ENCODE measurements around the gene NUDT4.
A peak's percentile ranks its signal among the peaks of the same experiment; 100 is the strongest.
"Not testable (repeated sequence)": the region's sequence is repeated elsewhere in the genome, so short reads cannot be mapped to it uniquely, and the experiment has no call there.

The NUDT4 gene

DNA sequence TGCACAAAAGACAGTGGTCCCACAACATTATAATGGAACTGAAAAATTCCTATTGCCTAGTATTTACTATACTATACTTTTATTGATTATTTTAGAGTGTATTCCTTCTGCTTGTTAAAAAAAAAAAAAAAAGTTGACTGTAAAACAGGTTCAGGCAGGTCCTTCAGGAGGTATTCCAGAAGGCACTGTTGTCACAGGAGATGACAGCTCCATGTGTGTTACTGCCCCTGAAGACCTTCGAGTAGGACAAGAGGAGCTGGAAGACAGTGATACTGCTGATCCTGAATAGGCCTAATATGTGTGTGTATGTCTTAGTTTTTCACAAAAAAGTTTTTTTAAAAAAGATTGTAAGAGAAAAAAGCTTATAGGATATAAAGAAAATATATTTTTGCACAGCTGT lies 51.7 kb downstream of the NUDT4 start:
- no peak for DNase-seq (ENCODE audit: low read depth)

DNA sequence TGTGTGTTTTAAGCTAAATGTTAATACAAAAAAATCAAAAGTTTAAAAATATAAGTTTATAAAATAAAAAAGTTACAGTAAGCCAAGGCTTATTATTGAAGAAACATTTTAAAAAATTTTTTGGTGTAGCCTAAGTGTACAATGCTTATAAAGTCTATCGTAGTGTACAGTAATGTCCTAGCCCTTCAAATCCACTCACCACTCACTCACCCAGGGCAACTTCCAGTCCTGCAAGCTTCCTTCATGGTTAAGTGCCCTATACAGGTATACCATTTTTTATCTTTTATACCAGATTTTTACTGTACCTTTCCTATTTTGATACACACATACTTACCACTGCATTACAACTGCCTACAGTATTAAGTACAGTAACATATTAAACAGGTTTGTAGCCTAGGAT lies 52.1 kb downstream of the NUDT4 start:
- DNase-seq (ENCODE audit: low read depth), result no peak

DNA sequence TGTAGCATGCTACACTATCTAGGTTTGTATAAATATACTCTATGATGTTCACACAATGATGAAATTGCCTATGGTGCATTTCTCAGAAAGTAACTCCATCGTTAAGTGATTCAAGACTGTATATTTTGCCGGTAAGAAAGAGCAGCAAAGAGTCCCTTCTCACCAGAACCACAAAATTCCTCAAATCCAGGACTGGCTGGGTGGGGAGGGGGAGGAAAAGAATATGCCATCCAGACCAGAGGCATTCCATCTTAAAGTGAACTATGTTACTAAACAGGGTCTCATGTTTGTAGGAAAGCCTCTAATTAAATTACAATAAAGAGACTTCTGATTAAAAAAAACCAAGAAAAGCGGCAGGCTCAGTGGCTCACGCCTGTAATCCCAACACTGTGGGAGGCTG lies 52.6 kb downstream of the NUDT4 start:
- DNase-seq (ENCODE audit: low read depth), result no peak

DNA sequence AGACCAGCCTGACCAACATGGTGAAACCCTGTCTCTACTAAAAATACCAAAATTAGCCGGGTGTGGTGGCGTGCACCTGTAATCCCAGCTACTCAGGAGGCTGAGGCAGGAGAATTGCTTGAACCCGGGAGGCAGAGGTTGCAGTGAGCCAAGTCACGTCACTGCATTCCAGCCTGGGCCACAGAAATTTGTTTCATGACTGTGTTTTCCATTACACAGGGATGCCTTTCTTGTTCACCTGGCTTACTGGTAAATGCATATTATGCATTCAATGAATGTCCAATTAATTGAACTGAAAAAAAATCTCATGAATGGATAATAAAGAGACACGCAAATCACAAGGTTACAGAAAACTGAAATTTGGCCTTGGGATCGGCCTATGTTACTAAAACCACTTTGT lies 54.3 kb downstream of the NUDT4 start:
- not testable (repeated sequence) for DNase-seq (ENCODE audit: low read depth)

DNA sequence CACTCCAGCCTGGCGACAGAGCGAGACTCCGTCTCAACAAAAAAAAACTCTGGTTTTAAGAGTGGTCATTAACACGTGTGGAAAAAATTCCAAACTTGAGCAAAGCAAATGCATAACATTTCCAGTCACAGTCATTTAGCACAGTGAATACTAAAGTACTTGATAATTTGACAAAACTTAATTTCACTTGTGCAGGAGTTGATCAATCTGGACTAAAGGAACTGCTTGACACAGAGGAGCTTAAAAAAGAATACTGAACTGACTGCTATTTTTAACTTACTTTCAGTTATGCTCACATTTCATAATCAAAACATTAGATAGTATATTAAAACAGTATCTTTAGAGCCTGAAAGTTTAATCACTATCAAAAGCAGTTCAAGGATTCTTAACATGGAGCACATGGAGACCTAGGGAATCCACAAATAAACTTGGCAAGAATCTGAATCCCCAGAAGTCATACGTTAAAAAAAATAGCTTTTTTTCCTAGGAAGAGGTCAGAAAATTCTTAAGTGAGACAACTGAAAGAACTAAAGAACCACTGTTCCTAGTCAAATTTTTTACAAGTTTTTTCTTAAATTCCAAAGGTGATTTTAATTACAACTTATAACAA lies 56.6 kb downstream of the NUDT4 start:
- DNase-seq (ENCODE audit: low read depth), result peak; percentile 24

DNA sequence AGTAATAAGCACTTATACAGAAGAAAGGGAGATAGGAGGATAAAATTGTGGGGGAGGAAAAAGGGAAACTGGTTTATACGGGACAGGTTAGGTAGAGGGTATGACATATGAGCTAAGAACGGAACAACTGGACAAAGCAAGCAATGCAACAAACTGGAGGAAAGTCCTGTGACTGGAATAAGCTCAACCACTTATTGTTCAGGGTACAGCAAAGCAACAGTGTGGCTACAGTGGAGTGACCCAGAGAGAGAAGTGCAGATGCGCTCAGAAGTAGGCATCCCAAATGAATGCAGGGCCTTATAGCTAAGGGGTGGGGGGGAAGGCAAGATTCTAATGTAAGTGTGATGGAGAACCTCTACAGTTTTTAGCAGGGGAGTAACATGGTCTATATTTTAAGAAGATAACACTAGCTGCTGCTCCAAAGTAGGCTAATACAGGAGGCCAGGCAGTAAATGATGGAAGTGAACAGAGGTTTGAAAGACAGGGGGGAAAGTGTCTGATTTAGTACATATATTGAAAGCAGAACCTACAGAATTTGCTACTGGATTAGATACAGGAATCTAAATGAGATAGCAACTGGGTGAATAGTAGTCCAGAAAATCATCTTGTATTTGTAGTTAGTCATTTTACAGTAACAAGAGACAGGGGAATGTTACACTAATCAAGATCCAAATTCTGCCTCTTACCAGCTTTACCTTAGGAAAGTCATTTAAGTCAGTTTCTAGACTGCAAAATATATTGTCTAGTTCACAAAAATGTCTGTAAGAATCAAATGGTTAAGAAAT lies 60.7 kb downstream of the NUDT4 start:
- DNase-seq (ENCODE audit: low read depth), result no peak

DNA sequence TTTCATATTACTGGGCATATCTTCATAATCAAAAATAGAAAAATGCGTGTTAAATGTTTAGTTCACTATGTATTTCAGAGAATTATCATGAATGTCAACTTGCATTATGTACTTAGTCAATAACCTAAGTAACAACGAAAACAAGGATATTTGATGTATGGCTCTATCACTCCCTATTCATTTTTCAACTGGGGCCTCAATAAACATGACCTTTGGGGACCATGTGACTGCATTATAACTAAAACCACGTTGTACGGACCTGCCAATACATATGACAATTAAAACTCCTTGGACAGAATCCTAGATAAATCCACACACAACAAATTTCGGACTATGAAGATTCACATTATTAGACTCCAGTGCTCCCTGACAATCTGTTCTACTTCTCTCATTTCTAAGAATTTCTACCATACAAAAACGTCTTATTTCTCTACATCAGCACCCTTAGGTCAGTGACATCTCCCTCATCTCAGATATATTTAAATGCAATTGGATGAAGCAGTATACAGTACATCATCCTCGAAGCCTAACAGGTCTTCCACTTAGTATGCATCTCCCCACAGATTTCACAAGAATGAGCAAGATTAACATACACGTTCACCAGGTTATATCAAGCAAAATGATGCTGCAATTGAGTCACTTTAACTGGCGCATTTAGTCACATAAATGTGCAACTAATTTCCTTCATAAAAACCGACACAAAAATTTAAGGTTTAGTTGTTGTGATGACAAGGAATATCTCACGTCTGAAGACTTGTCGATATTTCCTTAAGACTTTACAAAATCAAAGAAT lies 62.5 kb downstream of the NUDT4 start:
- peak; percentile 51 for DNase-seq (ENCODE audit: low read depth)

DNA sequence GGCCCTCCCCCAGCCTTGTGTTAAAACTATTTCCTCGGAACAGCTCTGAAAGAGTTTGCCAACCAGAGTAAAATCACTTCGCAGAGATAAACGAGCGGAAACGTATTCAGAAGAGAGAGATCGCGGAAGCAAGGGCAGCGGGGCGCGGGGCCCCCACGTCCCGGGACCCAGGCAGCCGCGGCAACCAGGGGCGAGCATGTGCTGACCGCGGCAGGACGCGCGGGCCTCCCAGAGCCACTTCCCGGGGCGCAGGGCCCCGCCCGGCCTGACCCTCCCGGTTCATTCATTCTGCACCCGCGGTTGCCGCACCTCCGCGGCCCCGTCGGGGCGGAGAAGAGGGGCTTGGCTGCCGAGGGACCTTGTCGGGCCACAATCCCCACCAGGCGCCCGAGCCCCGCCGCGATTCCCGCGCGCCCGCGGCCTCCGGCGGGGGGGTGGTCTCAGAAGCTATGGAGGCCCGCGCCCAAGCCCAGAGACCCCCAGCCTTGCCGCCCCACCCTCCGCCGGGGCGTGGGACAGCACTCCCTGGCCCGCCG lies 63.4 kb downstream of the NUDT4 start:
- peak; percentile 22 for DNase-seq (ENCODE audit: low read depth)

DNA sequence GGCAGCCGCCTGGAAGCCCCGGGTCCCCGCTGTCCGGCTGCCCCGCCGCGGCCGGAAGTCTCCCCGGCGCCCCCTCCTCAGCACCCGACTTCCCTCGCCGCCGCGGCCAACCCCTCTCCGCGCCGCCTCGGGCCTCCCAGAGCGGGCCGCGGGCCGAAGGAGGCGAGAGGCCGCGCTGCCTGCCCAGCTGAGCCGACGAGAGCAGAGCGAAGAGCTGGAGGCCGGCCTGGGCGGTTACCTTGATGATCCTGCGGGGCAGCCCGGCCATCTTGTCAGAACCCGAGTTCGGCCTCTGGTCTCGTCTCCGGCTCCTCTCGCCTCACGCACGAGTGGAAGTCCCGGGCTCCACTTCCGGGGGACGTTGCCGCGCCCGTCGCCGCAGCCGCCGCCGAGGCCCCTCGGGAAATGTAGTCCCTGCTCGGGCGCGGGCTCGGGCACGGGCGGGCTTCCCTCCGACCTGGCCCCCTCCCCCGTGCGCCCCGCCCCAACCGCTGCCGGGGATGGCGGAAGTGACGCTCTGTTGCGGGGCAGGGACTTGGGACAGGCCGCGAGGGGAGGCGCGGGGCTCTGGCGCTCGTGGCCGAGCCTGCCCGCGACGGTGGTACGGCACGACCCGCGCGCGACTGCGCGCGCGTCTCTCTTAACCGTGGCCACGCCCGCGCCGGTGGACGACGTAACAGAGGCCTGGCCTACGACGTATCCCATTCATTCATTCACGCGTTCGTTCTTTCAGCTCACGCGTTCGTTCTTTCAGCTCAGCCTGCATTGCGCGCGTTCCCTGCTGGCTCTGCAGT lies 64.1 kb downstream of the NUDT4 start, which contains the start of gene UBE2N:
UBE2N (minus strand) TSS at position 331 of the 794 bp plus-strand sequence; CDS start at position 268, 63 bp downstream.
- peak; percentile 91 for DNase-seq (ENCODE audit: low read depth)

DNA sequence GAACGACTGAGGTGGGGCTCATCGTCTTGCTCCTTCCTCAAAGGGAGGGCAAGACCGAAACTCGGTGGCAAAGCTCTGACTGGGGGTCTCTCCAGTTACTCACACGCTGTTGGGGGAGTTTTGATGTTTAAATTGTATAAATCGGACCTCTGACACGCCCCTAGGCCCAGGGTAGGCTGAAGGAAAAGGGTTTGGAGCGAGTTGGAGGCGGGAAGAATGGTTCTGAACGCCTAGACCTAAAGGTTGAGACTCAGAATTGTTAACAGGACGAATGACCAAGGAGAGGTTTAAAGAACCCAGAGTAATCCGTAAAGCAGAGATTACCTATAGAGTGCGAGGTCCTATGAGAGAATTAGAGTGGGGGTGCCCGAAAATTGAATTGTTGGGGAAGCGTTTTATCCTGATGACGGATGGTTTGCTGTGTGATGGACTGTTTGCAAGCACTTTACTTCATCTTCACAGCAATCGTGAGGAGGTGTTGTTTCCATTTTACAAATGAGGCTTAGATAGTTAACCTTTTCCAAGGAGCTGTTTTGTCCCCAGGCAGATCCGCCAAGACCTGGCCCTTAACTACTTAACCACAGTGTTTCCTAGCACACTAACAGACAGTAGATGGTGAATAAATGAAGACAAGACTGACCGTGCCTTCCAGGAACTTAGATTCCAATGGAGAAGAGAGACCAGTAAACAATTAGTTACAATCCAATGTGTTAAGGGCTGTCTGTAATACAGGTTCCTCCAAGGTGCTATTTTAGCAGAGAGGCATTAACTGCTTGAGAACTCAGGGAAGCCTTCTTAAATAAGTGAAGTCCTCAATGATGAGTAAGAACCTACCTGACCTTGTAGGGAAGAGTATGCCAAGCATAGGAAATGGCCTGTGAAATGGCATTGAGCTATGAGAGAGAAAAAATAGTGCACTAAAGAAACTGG lies 65.0 kb downstream of the NUDT4 start:
- no peak for DNase-seq (ENCODE audit: low read depth)

DNA sequence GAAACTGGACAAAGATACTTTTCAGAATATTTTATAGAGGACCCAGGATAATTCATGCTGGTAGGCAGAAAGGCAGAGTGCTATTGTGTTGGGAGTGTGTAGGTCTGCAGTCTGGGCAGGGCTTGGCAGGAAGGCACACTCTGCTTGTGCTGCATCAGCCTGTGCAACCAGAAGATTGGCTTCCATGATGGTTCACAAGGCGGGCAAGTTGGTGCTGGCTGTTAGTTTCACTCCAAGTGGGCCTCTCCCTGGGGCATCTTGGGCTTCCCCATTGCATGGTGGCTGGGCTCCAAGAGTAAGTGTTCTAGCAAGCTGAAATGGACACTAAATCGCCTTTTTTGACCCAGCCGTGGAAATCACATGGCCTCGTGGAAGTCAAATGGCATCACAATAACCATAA lies 65.9 kb downstream of the NUDT4 start:
- no peak for DNase-seq (ENCODE audit: low read depth)

DNA sequence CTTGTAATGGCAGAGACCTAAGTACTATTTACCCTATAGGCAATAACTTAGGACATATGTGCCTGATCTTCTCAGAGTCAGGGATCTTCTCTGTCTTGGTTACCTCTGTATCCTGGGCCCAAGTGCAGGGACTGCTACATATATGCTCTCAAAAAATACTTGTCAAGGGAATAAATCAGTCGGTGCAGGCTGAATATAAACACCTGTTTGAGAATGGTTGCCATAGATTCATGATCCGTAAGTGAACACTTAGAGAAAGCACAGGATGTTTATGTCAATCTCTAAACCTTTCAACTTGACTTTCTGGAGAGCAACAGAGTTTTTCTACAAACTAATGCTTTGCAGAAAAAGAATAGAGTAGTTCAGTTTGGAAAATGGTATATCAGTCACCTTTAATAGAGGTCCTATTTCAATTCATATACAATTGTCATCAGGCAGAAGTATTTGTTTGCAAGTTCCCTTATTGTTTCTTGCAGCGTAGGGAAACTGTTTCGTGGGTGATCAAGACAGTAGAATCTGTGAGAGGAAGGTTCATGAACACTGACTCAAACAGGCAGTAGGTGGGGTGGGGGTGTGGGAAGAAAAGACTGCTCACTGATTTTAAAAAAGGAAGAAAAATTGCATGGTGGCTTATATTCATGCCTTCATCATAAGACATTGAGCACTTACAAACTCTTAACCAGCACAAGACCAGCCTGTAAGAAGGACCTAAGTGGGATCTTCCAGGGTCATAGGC lies 70.0 kb downstream of the NUDT4 start:
- DNase-seq (ENCODE audit: low read depth), result no peak

DNA sequence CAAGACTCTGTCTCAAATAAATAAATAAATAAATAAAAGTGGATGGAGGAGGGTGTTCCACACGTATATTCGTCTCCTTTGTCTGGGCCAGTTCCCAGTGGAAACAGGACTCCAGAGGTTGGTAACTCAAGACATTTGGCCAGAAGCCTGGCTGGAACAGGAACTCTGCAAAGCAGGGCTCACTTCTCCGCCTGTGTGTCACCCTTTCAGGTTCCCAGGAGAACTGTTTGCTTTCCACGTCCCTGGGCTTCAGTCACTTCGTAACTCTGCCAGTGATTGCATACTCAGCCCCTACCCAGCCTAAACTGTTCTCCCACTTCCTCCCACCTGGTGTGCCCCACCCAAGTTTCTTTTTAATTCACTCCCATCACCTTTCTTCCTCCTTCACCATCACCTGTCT lies 71.1 kb downstream of the NUDT4 start:
- DNase-seq (ENCODE audit: low read depth), result no peak

DNA sequence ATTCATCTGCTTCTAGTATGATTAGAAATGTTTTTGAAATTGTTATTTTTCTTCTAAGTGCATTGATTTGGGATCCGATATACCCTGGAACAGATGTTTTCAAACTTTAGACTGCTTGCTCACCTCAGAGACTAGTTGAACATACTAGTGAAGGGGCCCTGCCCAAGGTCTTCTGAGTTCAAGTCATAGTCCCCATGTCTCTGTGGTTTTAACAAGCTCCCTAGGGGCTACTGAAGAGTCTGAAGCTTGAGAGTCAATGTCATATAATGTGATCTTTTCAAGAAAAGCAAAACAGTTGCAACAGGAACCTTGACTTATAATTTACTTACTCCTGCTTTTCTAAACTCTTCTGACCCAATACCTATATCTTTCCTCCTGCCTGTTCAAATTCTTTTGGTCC lies 71.6 kb downstream of the NUDT4 start:
- DNase-seq (ENCODE audit: low read depth), result no peak

DNA sequence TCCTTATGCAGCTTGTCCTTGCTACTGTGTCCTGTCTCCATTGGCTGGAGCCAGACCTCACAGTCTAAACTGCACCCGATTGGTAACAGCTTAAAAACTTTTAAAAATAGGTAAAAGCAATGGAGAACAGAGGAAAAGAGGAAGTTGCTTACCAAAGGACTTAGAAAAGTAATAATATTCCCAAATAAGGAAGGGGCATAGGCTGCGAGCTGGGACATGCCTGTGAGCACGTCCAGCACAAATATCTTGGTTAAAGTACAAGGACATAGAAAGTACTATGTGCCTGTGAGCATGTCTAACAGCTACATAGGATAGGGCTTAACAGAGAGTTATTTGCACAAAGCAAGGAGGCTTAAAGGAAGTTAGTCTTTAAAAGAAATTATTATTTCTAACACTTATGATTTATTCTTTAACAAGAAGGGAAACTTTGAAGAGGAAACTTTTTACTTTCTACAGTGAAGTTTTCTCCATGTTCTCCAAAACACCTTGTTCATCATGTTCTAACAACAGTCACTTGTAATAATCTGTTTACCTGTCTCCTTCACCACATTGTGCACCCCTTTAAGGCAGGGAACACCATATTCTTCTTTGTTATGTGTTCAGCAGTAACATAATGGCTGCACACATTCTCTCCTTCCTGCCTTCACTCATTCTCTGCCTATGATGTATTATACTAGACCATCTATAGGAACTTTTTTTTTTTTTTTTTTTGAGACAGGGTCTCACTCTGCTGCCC lies 73.9 kb downstream of the NUDT4 start:
- no peak for DNase-seq (ENCODE audit: low read depth)

DNA sequence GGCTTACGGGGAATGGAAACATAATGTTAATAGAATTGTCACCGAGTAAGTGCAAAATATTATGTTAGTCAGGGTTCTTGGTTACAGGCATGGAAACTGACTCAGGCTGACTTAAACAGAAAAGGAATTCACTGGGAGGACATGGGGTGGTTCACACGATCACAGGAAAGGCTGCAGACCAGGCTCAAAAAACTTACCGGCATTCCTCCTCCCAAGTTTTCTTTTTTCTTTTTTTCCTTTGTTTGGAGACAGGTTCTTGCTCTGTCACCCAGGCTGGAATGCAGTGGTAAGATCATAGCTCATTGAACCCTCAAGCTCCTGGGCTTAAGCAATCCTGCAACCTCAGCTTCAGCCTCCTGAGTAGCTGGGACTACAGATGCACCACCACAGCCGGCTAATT lies 75.9 kb downstream of the NUDT4 start:
- DNase-seq (ENCODE audit: low read depth), result peak; percentile 57

DNA sequence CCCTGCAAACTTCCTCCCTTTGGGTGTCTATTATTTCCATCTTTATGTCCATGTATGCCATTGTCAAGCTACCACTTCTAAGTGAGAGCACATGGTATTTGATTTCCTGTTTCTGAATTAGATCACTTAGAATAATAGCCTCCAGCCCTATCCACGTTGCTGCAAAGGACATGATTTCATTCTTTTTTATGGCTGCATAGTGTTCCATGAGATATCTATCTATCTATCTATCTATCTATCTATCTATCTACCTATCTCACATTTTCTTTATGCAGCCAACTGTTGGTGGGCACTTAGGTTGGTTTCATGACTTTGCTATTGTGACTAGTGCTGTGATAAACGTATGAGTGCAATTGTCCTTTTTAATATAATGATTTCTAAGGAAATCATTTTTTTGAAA lies 78.4 kb downstream of the NUDT4 start:
- no peak for DNase-seq (ENCODE audit: low read depth)

Measured in amniotic epithelial cell (primary cell).